ENCODE results near the gene ZFP2. TPM values are rescaled to one million over a fixed set of nuclear protein-coding genes. Genes with fewer than 3 reads are reported as not detected.
A peak's percentile ranks its signal among the peaks of the same experiment; 100 is the strongest.
"Not testable (repeated sequence)": the region's sequence is repeated elsewhere in the genome, so short reads cannot be mapped to it uniquely, and the experiment has no call there.

Gene ZFP2
- 2.5 TPM for polyA plus RNA-seq
- long read RNA-seq, donor 1, partial matches to known transcripts, result 0 of 2 reads
- long read RNA-seq, donor 1, other reads (novel, unspliced or antisense), result 0 of 2 reads
- long read RNA-seq, donor 2, result 0 reads
- long read RNA-seq, donor 3, partial matches to known transcripts, result 0 of 1 reads
- long read RNA-seq, donor 3, other reads (novel, unspliced or antisense), result 0 of 1 reads
- long read RNA-seq, donor 4, result 0 reads
- long read RNA-seq, donor 5, partial matches to known transcripts, result 0 of 1 reads
- long read RNA-seq, donor 5, other reads (novel, unspliced or antisense), result 0 of 1 reads
- long read RNA-seq, donor 6, result 0 reads
- long read RNA-seq, donor 7, result 0 reads
- long read RNA-seq, donor 8, result 0 reads
- long read RNA-seq, donor 9, result 0 reads
- long read RNA-seq, donor 10, partial matches to known transcripts, result 0 of 1 reads
- long read RNA-seq, donor 10, other reads (novel, unspliced or antisense), result 0 of 1 reads
- long read RNA-seq, donor 11, result 0 reads

DNA sequence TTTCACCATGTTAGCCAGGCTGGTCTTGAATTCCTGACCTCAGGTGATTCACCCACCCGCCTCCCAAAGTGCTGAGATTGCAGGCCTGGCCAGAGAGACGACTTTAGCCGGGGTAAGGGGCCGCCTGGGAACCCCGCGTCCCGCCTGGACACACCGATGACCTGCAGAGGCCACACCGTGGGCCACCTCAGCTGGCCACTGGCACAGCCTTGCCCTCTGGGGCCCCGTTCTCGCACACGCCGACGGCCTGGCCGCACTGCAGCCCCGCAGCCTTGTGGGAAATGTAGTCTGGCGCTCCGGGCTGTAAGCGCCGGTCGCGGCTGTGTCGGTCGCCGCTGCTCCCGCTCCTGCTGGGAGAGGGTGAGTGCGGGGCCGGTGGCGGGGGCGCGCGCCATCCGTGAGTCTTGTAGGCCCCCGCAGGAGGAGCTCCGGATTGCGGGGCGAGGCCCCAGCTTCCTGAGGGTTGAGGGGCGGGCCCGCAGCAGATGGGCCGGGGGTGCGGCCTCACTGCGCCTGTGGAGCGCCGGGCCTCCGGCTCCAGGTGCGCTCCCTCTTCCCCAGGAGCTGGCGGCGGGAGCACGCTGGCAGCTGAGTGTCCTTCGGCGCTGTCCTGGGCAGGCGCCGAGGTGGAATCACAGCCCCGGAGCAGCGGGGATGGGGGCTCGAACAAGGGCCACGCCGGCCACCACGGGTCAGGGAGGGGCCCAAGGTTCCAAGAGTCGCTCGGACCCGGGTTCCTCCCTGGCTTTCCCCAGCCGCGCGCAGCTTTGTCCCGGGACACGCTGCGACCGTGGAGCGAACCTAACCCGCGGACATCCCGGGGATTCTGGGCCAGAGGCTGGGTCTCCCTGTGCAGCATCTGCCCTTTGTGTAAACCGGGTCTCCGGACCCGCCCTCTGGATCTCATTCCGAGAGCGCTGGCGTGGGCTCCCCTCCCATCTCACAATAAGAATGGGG is at the start of gene ZFP2:
Gene ZFP2, plus strand, starts transcription at position 299 of the 957 bp plus-strand sequence. CDS start 35,401 bp downstream, outside the sequence.
- H3K4me3 ChIP-seq (ENCODE audit: low read length), result peak within 1 kb of the TSS; percentile 72
- H3K27ac ChIP-seq (ENCODE audit: low read length), result peak within 1 kb of the TSS; percentile 56
- WGBS (ENCODE audit: insufficient coverage, low lambda C conversion rate), result no CpG with 5 or more reads among the region's 79 CpGs
- DNase-seq, result peak; percentile 59 to 88
- H3K36me3 ChIP-seq (ENCODE audit: control insufficient read depth, insufficient read depth, low read length), result no peaks in the 10 kb centered on the region
- no peaks in the 10 kb centered on the region for H3K9me3 ChIP-seq (ENCODE audit: control insufficient read depth, low read depth, low read length)
- H3K27me3 ChIP-seq (ENCODE audit: control insufficient read depth, insufficient read depth, low read length), result no peaks in the 10 kb centered on the region
- no peaks in the 10 kb centered on the region for H3K4me1 ChIP-seq (ENCODE audit: control insufficient read depth, insufficient read depth, low read length)

DNA sequence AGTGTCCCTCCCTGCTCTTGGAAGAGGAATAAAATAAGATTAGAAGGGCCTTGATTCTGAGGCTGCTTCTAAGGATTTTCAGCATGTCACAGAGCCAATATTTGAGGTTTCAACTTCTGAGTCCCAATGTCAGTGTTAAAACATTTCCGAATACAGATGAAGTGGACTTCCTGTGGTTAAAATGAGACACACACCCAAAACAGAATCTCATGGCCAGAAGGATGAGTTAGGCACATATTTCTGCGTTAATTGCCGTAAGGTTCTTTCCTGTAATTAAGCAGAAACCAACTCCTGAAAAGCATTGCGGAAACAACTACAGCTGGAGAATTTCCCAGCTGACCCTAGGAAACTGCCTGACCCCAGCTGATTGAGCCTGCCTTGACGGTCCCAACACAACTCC is 46.4 kb upstream of the ZFP2 start:
- Histone ChIP-seq H3K27me3 (ENCODE audit: control insufficient read depth, insufficient read depth, low read length) (peaks cover under 1% of the 10 kb centered on the region), H3K36me3 (ENCODE audit: control insufficient read depth, insufficient read depth, low read length) (no peaks in the 10 kb centered on the region), H3K27ac (ENCODE audit: low read length) (no peak overlapping the region), H3K9me3 (ENCODE audit: control insufficient read depth, low read depth, low read length) (no peaks in the 10 kb centered on the region), H3K4me3 (ENCODE audit: low read length) (no peak overlapping the region), H3K4me1 (ENCODE audit: control insufficient read depth, insufficient read depth, low read length) (no peaks in the 10 kb centered on the region)
- WGBS (ENCODE audit: insufficient coverage, low lambda C conversion rate), result no CpG with 5 or more reads among the region's 5 CpGs
- DNase-seq, result no peak

DNA sequence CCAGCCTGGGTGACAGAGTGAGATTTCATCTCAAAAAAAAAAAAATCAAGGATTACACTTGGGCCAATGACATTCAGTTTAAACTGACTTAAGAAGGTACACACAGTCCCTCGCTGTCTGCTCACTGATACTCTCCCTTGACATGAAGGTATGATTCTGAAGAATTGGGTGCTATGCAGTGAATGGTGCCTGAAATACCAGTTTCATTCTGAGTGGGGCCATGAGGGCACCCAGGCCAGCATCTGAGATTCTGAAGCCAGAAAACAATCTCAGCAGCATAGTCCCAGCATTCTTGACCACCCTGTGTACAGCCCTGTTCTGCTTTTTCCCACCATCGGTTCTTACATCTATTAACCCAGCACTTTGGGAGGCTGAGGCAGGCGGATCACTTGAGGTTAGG is 43.8 kb upstream of the ZFP2 start:
- Histone ChIP-seq H3K9me3 (ENCODE audit: control insufficient read depth, low read depth, low read length) (no peaks in the 10 kb centered on the region), H3K27ac (ENCODE audit: low read length) (no peak overlapping the region), H3K4me3 (ENCODE audit: low read length) (no peak overlapping the region), H3K4me1 (ENCODE audit: control insufficient read depth, insufficient read depth, low read length) (no peaks in the 10 kb centered on the region), H3K36me3 (ENCODE audit: control insufficient read depth, insufficient read depth, low read length) (no peaks in the 10 kb centered on the region), H3K27me3 (ENCODE audit: control insufficient read depth, insufficient read depth, low read length) (peaks cover 4% of the 10 kb centered on the region)
- DNase-seq, result no peak
- WGBS (ENCODE audit: insufficient coverage, low lambda C conversion rate), result no CpG with 5 or more reads among the region's 3 CpGs

DNA sequence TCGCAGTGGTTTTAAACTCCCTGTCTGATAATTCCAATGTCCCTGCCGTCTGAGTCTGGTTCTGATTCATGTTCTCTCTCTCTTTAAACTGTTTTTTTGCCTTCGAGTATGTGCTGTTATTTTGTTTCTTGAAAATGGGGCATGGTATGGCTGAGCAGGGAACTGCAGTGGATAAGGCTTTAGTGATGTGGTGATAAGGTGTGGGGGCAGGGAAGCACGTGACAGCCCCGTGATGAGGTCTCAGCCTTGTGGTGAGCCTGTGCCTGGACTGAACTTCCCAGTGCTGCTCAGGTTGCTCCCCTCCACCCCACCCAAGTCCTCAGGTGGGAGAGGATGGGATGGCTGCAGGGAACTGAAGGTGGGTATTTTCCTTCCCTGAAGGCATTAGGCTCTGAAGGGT is 41.4 kb upstream of the ZFP2 start:
- no peak overlapping the region for H3K4me3 ChIP-seq (ENCODE audit: low read length)
- peaks cover 1% of the 10 kb centered on the region for H3K4me1 ChIP-seq (ENCODE audit: control insufficient read depth, insufficient read depth, low read length)
- H3K36me3 ChIP-seq (ENCODE audit: control insufficient read depth, insufficient read depth, low read length), result no peaks in the 10 kb centered on the region
- no peak for DNase-seq
- peaks cover 4% of the 10 kb centered on the region for H3K27me3 ChIP-seq (ENCODE audit: control insufficient read depth, insufficient read depth, low read length)
- H3K27ac ChIP-seq (ENCODE audit: low read length), result no peak overlapping the region
- WGBS (ENCODE audit: insufficient coverage, low lambda C conversion rate), result no CpG with 5 or more reads among the region's 5 CpGs
- no peaks in the 10 kb centered on the region for H3K9me3 ChIP-seq (ENCODE audit: control insufficient read depth, low read depth, low read length)

DNA sequence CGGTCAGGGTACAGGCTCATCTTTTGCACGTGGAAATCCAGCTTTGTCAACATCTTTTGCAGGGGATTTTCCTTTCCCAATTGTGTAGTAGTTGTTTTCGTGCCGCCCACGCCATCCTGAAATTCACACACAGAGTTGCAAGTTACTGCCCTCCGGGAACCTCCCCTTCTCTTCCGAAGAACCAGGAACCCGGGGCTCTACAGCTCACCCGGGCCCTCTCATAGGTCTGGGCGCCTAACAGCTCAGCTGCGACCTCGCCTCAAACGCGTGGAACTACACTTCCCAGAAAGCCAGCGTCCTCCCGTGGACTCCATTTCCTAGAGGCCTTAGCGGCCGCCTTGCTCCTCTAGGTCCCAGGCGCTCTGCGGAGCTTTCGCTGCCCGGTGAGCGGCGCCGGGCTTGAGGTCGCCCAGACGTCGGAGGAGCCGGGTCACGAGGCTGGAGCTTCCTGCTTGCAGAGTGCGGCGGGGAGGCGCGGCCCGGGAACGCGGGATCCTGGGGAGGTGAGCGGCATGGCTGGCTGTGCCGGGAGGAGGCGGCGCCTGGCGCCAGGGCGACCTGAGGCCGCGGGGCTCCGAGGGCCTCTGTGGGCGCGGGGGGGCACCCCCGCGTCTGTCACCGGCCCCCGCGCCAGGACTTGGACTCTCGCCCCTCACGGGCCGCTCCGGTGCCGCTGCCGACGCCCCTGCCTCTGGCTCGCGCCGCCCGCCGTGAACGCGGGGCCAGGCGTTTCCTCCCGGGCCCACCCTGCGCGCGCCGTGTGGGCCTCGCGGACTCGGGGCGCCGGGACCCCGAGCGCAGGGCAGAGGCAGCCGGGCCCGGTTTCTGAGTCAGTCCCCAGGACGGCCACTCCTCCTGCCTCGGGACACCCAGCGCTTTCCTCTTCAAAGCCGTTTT is 35.8 kb upstream of the ZFP2 start, which contains the start of gene ZNF354B:
Gene ZNF354B, plus strand, starts transcription at position 329 of the 897 bp plus-strand sequence. CDS start 1,095 bp downstream, outside the sequence.
- Histone ChIP-seq H3K36me3 (ENCODE audit: control insufficient read depth, insufficient read depth, low read length) (peaks cover 10% of the 10 kb centered on the region), H3K4me1 (ENCODE audit: control insufficient read depth, insufficient read depth, low read length) (peaks cover 5% of the 10 kb centered on the region), H3K9me3 (ENCODE audit: control insufficient read depth, low read depth, low read length) (peaks cover 3% of the 10 kb centered on the region), H3K4me3 (ENCODE audit: low read length) (peak within 1 kb of the TSS; percentile 56), H3K27me3 (ENCODE audit: control insufficient read depth, insufficient read depth, low read length) (no peaks in the 10 kb centered on the region), H3K27ac (ENCODE audit: low read length) (peak within 1 kb of the TSS; percentile 74)
- no CpG with 5 or more reads among the region's 86 CpGs for WGBS (ENCODE audit: insufficient coverage, low lambda C conversion rate)
- peak; percentile 92 to 96 for DNase-seq

DNA sequence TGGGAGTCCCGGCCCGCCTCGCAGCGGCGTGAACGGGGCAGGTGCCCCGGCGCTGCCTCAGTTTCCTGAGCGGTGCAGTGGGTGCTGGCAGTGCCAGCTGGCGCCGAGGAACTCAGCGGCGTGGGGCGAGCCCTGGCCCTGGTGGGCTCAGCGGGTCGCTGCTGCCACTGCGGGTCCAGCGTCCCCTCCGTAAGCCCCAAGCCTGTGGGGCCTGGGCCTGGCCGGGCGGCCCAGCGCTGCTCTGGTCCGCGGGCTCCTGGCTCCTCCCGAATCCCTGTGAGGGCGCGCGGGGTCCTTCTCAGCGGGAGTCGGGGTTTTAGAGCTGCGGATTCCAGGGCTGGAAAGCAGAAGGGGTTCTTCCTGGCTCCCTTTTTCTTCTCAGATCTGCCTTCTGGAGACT is 35.1 kb upstream of the ZFP2 start:
- not testable (repeated sequence) for H3K4me1 ChIP-seq (ENCODE audit: control insufficient read depth, insufficient read depth, low read length); DNase-seq; H3K9me3 ChIP-seq (ENCODE audit: control insufficient read depth, low read depth, low read length); H3K27me3 ChIP-seq (ENCODE audit: control insufficient read depth, insufficient read depth, low read length)
- Histone ChIP-seq H3K27ac (ENCODE audit: low read length) (peak overlapping the region; percentile 74), H3K36me3 (ENCODE audit: control insufficient read depth, insufficient read depth, low read length) (peaks cover 16% of the 10 kb centered on the region), H3K4me3 (ENCODE audit: low read length) (peak overlapping the region; percentile 56)
- WGBS (ENCODE audit: insufficient coverage, low lambda C conversion rate), result no CpG with 5 or more reads among the region's 31 CpGs

DNA sequence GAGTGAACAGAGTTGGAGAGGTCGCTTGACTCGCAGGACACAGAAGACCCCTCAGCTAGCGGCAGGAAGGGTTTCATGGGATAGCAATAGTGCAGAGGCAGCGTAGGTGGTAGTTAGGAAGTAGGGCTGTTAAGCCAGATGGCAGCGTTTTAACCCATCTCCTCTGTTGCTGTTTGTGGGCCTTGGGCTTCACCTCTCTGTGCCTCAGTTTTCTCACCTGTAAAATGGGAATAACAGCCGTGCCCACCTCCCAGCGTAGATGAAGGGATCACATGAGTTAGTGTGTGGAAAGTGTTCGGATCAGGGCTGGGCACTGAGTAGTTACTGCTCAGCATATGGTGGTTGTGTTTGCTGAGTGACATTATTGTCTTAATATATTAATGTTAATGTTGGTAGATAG is 34.1 kb upstream of the ZFP2 start:
- no peak for DNase-seq
- peaks cover 5% of the 10 kb centered on the region for H3K4me1 ChIP-seq (ENCODE audit: control insufficient read depth, insufficient read depth, low read length)
- H3K27me3 ChIP-seq (ENCODE audit: control insufficient read depth, insufficient read depth, low read length), result no peaks in the 10 kb centered on the region
- peaks cover 15% of the 10 kb centered on the region for H3K9me3 ChIP-seq (ENCODE audit: control insufficient read depth, low read depth, low read length)
- no CpG with 5 or more reads among the region's 8 CpGs for WGBS (ENCODE audit: insufficient coverage, low lambda C conversion rate)
- H3K4me3 ChIP-seq (ENCODE audit: low read length), result no peak overlapping the region
- H3K27ac ChIP-seq (ENCODE audit: low read length), result no peak overlapping the region
- peaks cover 25% of the 10 kb centered on the region for H3K36me3 ChIP-seq (ENCODE audit: control insufficient read depth, insufficient read depth, low read length)

DNA sequence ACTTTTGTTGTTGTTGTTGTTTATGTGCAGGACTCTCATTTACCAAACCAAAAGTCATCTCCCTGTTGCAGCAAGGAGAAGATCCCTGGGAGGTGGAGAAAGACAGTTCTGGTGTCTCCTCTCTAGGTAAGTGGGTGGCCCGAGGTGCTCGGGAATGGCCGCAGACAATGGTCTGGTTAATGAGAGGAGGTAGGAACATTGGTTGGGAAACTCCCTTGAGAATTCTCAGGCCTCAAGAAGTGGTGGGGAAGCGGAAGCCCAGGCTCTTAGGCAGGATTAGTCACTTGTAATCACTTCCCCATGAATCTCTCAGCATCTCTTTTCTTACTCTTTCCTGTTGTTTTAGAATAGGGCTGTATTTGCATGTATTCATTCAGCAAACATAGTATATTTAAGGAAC is 28.8 kb upstream of the ZFP2 start:
- no peaks in the 10 kb centered on the region for H3K27me3 ChIP-seq (ENCODE audit: control insufficient read depth, insufficient read depth, low read length)
- no peak overlapping the region for H3K4me3 ChIP-seq (ENCODE audit: low read length)
- H3K9me3 ChIP-seq (ENCODE audit: control insufficient read depth, low read depth, low read length), result peaks cover 28% of the 10 kb centered on the region
- no CpG with 5 or more reads among the region's 4 CpGs for WGBS (ENCODE audit: insufficient coverage, low lambda C conversion rate)
- H3K36me3 ChIP-seq (ENCODE audit: control insufficient read depth, insufficient read depth, low read length), result peaks cover 69% of the 10 kb centered on the region
- DNase-seq, result no peak
- H3K27ac ChIP-seq (ENCODE audit: low read length), result no peak overlapping the region
- H3K4me1 ChIP-seq (ENCODE audit: control insufficient read depth, insufficient read depth, low read length), result no peaks in the 10 kb centered on the region

DNA sequence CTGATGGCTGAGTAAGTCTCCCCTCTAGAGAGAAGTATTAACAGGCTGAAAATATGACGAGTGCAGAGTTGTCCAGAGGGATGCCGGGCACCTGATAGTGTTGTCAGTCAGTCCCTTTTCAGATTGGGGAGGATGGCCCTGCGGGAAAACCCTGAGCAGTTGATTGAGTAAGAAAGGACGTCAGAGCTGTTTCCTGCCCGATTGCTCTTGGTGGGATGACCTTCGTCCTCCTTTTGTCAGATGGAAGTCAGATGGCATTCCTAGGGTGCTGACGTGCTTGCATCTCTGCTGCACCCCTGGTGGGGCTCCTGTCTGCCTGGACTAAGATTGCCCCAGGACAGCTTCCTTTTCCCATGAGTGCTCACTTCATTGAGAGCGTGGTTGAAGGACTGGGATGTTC is 26.1 kb upstream of the ZFP2 start:
- H3K36me3 ChIP-seq (ENCODE audit: control insufficient read depth, insufficient read depth, low read length), result peaks cover 75% of the 10 kb centered on the region

More for the DNA sequence above, 26.1 kb upstream of the ZFP2 start:
- no CpG with 5 or more reads among the region's 8 CpGs for WGBS (ENCODE audit: insufficient coverage, low lambda C conversion rate)
- peaks cover 28% of the 10 kb centered on the region for H3K9me3 ChIP-seq (ENCODE audit: control insufficient read depth, low read depth, low read length)
- H3K27me3 ChIP-seq (ENCODE audit: control insufficient read depth, insufficient read depth, low read length), result no peaks in the 10 kb centered on the region
- no peak for DNase-seq
- H3K27ac ChIP-seq (ENCODE audit: low read length), result no peak overlapping the region
- H3K4me3 ChIP-seq (ENCODE audit: low read length), result no peak overlapping the region
- no peaks in the 10 kb centered on the region for H3K4me1 ChIP-seq (ENCODE audit: control insufficient read depth, insufficient read depth, low read length)
